Neural cell (in vitro differentiated cells): Measurements from ENCODE around the gene GRIK3. TPM values are rescaled to one million over a fixed set of nuclear protein-coding genes. Genes with fewer than 3 reads are reported as not detected.

Source experiments
- H2AFZ ChIP-seq: fragments of 200-600, 300-800 bp; sonication (generic), shearing (Covaris generic); 2 replicates; pipeline ENCODE4 v1.6.0; 2014; ENCODE audit warnings: low read depth, mild to moderate bottlenecking, antibody characterized with exemption, low read length, moderate library complexity
- H3F3A ChIP-seq: fragments of 200-600 bp; shearing (Covaris generic); 2 replicates; pipeline ENCODE4 v1.6.1; 2016; ENCODE audit warnings: mild to moderate bottlenecking, moderate library complexity, mixed read lengths, antibody characterized with exemption, low read length; ENCODE audit not compliant: insufficient read depth, poor library complexity, severe bottlenecking
- H3K27ac ChIP-seq: fragments of 200-600, 300-800 bp; sonication (generic), shearing (Covaris generic); 2 replicates; pipeline ENCODE4 v1.5.1; 2014; ENCODE audit warnings: mild to moderate bottlenecking, low read length, moderate library complexity
- H3K27me3 ChIP-seq: fragments of 300-800, 200-600 bp; sonication (generic), shearing (Covaris generic); 2 replicates; pipeline ENCODE4 v1.6.0; 2014; ENCODE audit warnings: mild to moderate bottlenecking, low read depth, low read length, moderate library complexity; ENCODE audit not compliant: insufficient read depth
- H3K36me3 ChIP-seq: fragments of 300-800, 200-600 bp; sonication (generic), shearing (Covaris generic); 2 replicates; pipeline ENCODE4 v1.5.1; 2014; ENCODE audit warnings: mild to moderate bottlenecking, antibody characterized with exemption, low read length, moderate library complexity; ENCODE audit not compliant: insufficient read depth
- H3K4me2 ChIP-seq: fragments of 300-800, 200-600 bp; sonication (generic), shearing (Covaris generic); 2 replicates; pipeline ENCODE4 v1.6.0; 2014; ENCODE audit warnings: mild to moderate bottlenecking, low read length
- H3K4me3 ChIP-seq: fragments of 300-800, 200-600 bp; sonication (generic), shearing (Covaris generic); 2 replicates; pipeline ENCODE4 v1.5.1; 2014; ENCODE audit warnings: mild to moderate bottlenecking, low read length, moderate library complexity
- H3K79me2 ChIP-seq: fragments of 200-600 bp; shearing (Covaris generic); replicated peaks from 2 replicates; pipeline ENCODE4 v1.6.0; 2014; ENCODE audit warnings: mild to moderate bottlenecking, low read length, moderate library complexity; ENCODE audit not compliant: insufficient read depth
- H3K9ac ChIP-seq: fragments of 300-800, 200-600 bp; sonication (generic), shearing (Covaris generic); 2 replicates; pipeline ENCODE4 v1.6.1; 2016; ENCODE audit warnings: mild to moderate bottlenecking, low read length, mixed read lengths
- H3K9me2 ChIP-seq: fragments of 200-600 bp; shearing (Covaris generic); 2 replicates; pipeline ENCODE4 v1.6.1; 2016; ENCODE audit warnings: mild to moderate bottlenecking, low read length, mixed read lengths; ENCODE audit not compliant: insufficient read depth
- H3K9me3 ChIP-seq: fragments of 200-600, 300-800 bp; sonication (generic), shearing (Covaris generic); 2 replicates; pipeline ENCODE4 v1.6.1; 2016; ENCODE audit warnings: mild to moderate bottlenecking, mixed run types, low read length, moderate library complexity, mixed read lengths
- H4K20me1 ChIP-seq: fragments of 200-600 bp; shearing (Covaris generic); 2 replicates; pipeline ENCODE4 v1.6.1; 2016; ENCODE audit warnings: mild to moderate bottlenecking, mixed run types; ENCODE audit not compliant: insufficient read depth
- CTCF ChIP-seq: fragments of 450-650 bp; IDR thresholded peaks from 2 replicates; pipeline ENCODE4 v1.5.1; 2014; ENCODE audit warnings: antibody characterized with exemption, mild to moderate bottlenecking, moderate library complexity; ENCODE audit not compliant: poor library complexity, severe bottlenecking
- EP300 ChIP-seq: fragments of 450-650 bp; conservative IDR thresholded peaks from 2 replicates; pipeline ENCODE4 v1.6.1; 2014; ENCODE audit warnings: antibody characterized with exemption, mild to moderate bottlenecking, moderate library complexity; ENCODE audit not compliant: poor library complexity, severe bottlenecking
- EZH2 ChIP-seq: fragments of 200-600, 300-800 bp; shearing (Covaris generic), sonication (generic); IDR thresholded peaks from 2 replicates; pipeline ENCODE4 v1.6.1; 2014; ENCODE audit warnings: antibody characterized with exemption, low read length, borderline replicate concordance, mild to moderate bottlenecking; ENCODE audit not compliant: insufficient read depth, poor library complexity, severe bottlenecking
- MXI1 ChIP-seq: fragments of 450-650 bp; conservative IDR thresholded peaks from 2 replicates; pipeline ENCODE4 v1.6.1; 2014; ENCODE audit warnings: antibody characterized with exemption, mild to moderate bottlenecking; ENCODE audit not compliant: poor library complexity, severe bottlenecking
- POLR2AphosphoS5 ChIP-seq: IDR thresholded peaks from 2 replicates; pipeline ENCODE4 v1.6.1; 2012
- RAD21 ChIP-seq: fragments of 450-650 bp; conservative IDR thresholded peaks from 2 replicates; pipeline ENCODE4 v1.6.1; 2014; ENCODE audit warnings: antibody characterized with exemption, mild to moderate bottlenecking, moderate library complexity
- REST ChIP-seq: IDR thresholded peaks from 2 replicates; pipeline ENCODE4 v1.6.1; 2012; ENCODE audit warnings: borderline replicate concordance
- SMC3 ChIP-seq: fragments of 450-650 bp; conservative IDR thresholded peaks from 2 replicates; pipeline ENCODE4 v1.6.1; 2014; ENCODE audit warnings: antibody characterized with exemption, mild to moderate bottlenecking, moderate library complexity; ENCODE audit not compliant: poor library complexity
- TAF1 ChIP-seq: IDR thresholded peaks from 2 replicates; pipeline ENCODE4 v1.6.1; 2012; ENCODE audit warnings: low read depth
- polyA plus RNA-seq: library from polyadenylated mRNA; depleted of rRNA; stranded (reverse); fragments of >200 nt; gene quantifications from 2 replicates; pipeline ENCODE4 v1.2.3, GENCODE V29; 2014

The GRIK3 gene
- polyA plus RNA-seq, 1 donor from 2014 or later: 5.0 TPM

GRCh38 chr1:36981126-36981525 lies 53.2 kb downstream of the GRIK3 start (continued):
- TF ChIP-seq POLR2AphosphoS5: no peak
- no peak for TF ChIP-seq TAF1

- Histone ChIP-seq H3K27ac (no peak overlapping the region), H3K4me3 (peak overlapping the region; percentile 5), H3F3A (no peaks in the 10 kb centered on the region), H3K27me3 (no peaks in the 10 kb centered on the region), H2AFZ (no peak overlapping the region), H3K9me2 (no peaks in the 10 kb centered on the region), H3K36me3 (no peaks in the 10 kb centered on the region), H4K20me1 (no peaks in the 10 kb centered on the region), H3K79me2 (no peaks in the 10 kb centered on the region), H3K9me3 (no peaks in the 10 kb centered on the region), H3K4me2 (no peak overlapping the region), H3K9ac (no peak overlapping the region)
- TF ChIP-seq EP300: peak; percentile 48
- TF ChIP-seq POLR2AphosphoS5: peak; percentile 66
- TF ChIP-seq RAD21: no peak
Observed at GRCh38 chr1:36977731-36978406, 56.4 kb downstream of the GRIK3 start.

- no peak overlapping the region for H3K9ac ChIP-seq
- H3K9me2 ChIP-seq: no peaks in the 10 kb centered on the region
- H2AFZ ChIP-seq: no peak overlapping the region
- TF ChIP-seq REST: no peak
- no peak for TF ChIP-seq MXI1
- no peak for TF ChIP-seq CTCF
- no peak for TF ChIP-seq EP300
- no peak for TF ChIP-seq RAD21
- no peak for TF ChIP-seq TAF1
- TF ChIP-seq EZH2: no peak
- TF ChIP-seq SMC3: no peak
- TF ChIP-seq POLR2AphosphoS5: no peak
- no peak overlapping the region for H3K4me3 ChIP-seq
- no peaks in the 10 kb centered on the region for H3K9me3 ChIP-seq
- H3K27ac ChIP-seq: no peak overlapping the region
- no peaks in the 10 kb centered on the region for H3F3A ChIP-seq
- no peaks in the 10 kb centered on the region for H3K79me2 ChIP-seq
- no peak overlapping the region for H3K4me2 ChIP-seq
- H3K27me3 ChIP-seq: no peaks in the 10 kb centered on the region
- no peaks in the 10 kb centered on the region for H4K20me1 ChIP-seq
- H3K36me3 ChIP-seq: no peaks in the 10 kb centered on the region
Observed at GRCh38 chr1:36975642-36976041, 58.7 kb downstream of the GRIK3 start.
